ENCODE data around the gene CHAD.

DNA sequence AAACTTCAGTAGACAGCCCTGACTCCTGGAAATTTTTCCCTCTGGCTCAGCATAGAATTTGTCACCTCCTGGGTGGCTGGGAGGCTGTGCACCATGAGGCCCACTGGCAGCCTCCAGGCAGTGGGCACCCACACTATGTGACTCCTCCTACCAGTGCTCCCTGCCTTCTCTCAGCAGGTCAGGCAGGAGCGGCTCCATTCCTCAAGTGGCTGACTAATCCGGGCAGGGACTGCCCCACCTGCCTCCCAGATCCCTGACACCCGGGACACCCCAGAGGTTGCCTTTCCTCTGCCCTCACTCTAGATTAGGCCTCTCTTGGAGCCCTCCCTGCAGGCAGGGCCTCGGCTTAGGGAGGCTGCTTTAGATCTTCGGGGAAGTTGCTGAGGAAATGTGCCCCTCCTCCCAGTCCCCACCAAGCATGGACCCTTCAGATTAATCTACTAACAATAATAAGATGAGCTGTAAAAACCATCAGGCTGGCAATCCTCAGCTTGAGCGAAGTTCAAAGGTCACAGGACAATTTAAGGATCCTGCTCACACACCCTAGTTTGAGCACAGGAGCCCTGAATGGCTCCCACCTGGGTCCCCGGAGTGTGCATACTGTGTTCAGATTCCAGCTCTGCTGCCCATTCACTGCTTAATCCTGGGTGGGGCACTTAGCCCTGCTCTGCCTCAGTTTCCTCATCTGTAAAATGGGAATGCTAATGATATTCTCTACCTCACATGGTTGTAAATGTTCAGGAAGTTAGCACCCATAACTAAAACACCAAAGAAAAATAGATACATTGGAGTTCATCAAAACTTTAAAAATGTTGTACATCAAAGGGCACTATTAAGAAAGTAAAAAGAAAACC, 29.6 kb upstream of the CHAD start:
- TF ChIP-seq, protein P1, sequence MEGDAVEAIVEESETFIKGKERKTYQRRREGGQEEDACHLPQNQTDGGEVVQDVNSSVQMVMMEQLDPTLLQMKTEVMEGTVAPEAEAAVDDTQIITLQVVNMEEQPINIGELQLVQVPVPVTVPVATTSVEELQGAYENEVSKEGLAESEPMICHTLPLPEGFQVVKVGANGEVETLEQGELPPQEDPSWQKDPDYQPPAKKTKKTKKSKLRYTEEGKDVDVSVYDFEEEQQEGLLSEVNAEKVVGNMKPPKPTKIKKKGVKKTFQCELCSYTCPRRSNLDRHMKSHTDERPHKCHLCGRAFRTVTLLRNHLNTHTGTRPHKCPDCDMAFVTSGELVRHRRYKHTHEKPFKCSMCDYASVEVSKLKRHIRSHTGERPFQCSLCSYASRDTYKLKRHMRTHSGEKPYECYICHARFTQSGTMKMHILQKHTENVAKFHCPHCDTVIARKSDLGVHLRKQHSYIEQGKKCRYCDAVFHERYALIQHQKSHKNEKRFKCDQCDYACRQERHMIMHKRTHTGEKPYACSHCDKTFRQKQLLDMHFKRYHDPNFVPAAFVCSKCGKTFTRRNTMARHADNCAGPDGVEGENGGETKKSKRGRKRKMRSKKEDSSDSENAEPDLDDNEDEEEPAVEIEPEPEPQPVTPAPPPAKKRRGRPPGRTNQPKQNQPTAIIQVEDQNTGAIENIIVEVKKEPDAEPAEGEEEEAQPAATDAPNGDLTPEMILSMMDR (IDR thresholded peaks at IDR 0.05; ENCODE audit: extremely low read depth in 1 of 2, insufficient read depth in 1 of 2, low read depth in 1 of 2, low read length in 2 of 2), result no peak
- TF ChIP-seq POLR2AphosphoS5 (IDR thresholded peaks at IDR 0.05; ENCODE audit: insufficient read depth, low read depth, low read length), result no peak
- no peak for TF ChIP-seq POLR2A (IDR thresholded peaks at IDR 0.05; ENCODE audit: low read depth, low read length)
- TF ChIP-seq EZH2 (IDR thresholded peaks at IDR 0.05; ENCODE audit: borderline replicate concordance, low read depth, low read length, severe bottlenecking), result no peak
- no peak for TF ChIP-seq MYC (IDR thresholded peaks at IDR 0.05; ENCODE audit: low read depth, low read length)
